Cardiac ventricle fibroblast (primary cell): ENCODE measurements around the gene HK2. TPM values are rescaled to one million over a fixed set of nuclear protein-coding genes. Genes with fewer than 3 reads are reported as not detected.

Experiments
- total RNA-seq: library from RNA; depleted of rRNA; stranded (reverse); fragments of >200 nt; gene quantifications from 2 replicates; pipeline ENCODE4 v1.2.3, GENCODE V29; 2015

The HK2 gene
- 52.2 and 53.4 TPM in 2 replicates for total RNA-seq

DNA sequence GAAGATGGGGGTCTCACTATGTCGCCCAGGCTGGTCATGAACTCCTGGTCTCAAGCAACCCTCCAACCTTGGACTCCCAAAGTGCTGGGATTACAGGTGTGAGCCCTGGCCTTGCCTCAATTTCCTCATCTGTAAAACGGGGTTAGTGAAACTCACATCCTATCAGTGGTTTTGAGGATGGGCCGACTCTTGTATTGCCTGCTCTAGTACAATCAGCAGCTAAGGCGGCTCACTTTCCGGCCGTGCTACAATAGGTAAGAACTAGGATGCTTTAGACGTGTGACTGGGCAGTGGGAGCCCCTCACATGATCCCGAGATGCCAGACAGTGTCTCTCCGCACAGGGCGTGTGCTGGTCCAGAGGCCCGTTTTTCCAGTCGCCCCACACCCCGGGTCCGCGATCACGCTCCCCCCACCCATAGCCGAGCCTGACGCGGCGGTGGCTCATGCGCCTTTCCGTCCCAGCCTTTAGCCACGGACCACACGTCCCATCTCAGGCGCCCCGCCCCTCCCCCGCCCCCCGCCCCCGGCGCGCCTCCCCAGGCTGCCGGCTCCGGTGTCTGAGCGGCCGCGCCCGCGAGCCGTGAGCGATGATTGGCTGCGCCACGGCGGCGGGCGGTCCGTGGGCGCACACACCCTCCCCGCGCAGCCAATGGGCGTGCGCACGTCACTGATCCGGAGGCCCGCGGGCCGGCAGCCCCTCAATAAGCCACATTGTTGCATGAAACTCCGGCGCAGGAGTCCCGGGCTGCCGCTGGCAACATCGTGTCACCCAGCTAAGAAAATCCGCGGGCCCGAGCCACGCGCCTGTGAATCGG, at the start of gene HK2:
Gene HK2, plus strand, starts transcription at position 710 of the 816 bp plus-strand sequence. CDS start 454 bp downstream, outside the sequence.

Other genes starting within 250 kb of the HK2 start
- 0.06 TPM in 1 of 2 replicates, not detected in the other for gene M1AP, start 185.8 kb upstream of the HK2 start, total RNA-seq
- gene SEMA4F, start 179.9 kb upstream of the HK2 start, total RNA-seq: 3.6 and 4.5 TPM in 2 replicates
- gene POLE4, start 124.5 kb downstream of the HK2 start, total RNA-seq: 39.2 and 69.3 TPM in 2 replicates